Head of caudate nucleus (tissue), 42 donors: ENCODE measurements around the gene UGT1A4.
"Not testable (repeated sequence)": the region's sequence is repeated elsewhere in the genome, so short reads cannot be mapped to it uniquely, and the experiment has no call there.

ENCODE experiments used
- DNase-seq, 42 donors: peaks; one replicate each; pipeline versions ENCODE4 v3.0.0 to v3.0.0-alpha.2; 2020 to 2021; ENCODE audit warnings: mixed read lengths in 7 of 42
- intact Hi-C: fragments of 100-400 bp; cut with DNase I; formaldehyde crosslinking; loops from one replicate; pipeline ENCODE4 v1.15.0; 2022

UGT1A4 gene

GRCh38 chr2:233698740-233699139 lies 19.8 kb upstream of the UGT1A4 start:
- intact Hi-C loops = no loop called here
- no peak for DNase-seq

GRCh38 chr2:233699424-233700027 lies 19.0 kb upstream of the UGT1A4 start:
- intact Hi-C loops = no loop called here
- no peak for DNase-seq

- intact Hi-C loops = no loop called here
- DNase-seq = peak in 5 of 42 donors; percentile 4 to 14 (median 10)
These were observed 18.4 kb upstream of the UGT1A4 start for GRCh38 chr2:233700028-233700635.

- DNase-seq, intact Hi-C loops: not testable (repeated sequence)
These were observed 17.7 kb upstream of the UGT1A4 start for GRCh38 chr2:233700842-233701241.

GRCh38 chr2:233702238-233702637 lies 16.3 kb upstream of the UGT1A4 start:
- intact Hi-C loops = no loop called here

GRCh38 chr2:233705911-233706506 lies 12.5 kb upstream of the UGT1A4 start:
- no peak for DNase-seq

More at GRCh38 chr2:233702238-233702637, 16.3 kb upstream of the UGT1A4 start:
- DNase-seq = no peak

GRCh38 chr2:233706720-233707119 lies 11.8 kb upstream of the UGT1A4 start:
- intact Hi-C loops = no loop called here
- DNase-seq = no peak

More at GRCh38 chr2:233705911-233706506, 12.5 kb upstream of the UGT1A4 start:
- intact Hi-C loops = no loop called here

- intact Hi-C loops = no loop called here
- no peak for DNase-seq
These were observed 10.4 kb upstream of the UGT1A4 start for GRCh38 chr2:233707940-233708644.

- intact Hi-C loops = no loop called here
- DNase-seq = no peak
These were observed 9.6 kb upstream of the UGT1A4 start for GRCh38 chr2:233708942-233709341.

GRCh38 chr2:233711312-233712008 lies 7.1 kb upstream of the UGT1A4 start:
- intact Hi-C loops = loop anchor here (5.0 kb wide), 1 partner anchor 264 kb away; no protein-coding TSS in a partner anchor
- DNase-seq = peak; percentile 64 to 94 (median 84)

GRCh38 chr2:233712611-233713261 lies 5.8 kb upstream of the UGT1A4 start, which contains the start of gene UGT1A5:
TSS of gene UGT1A5 (plus strand) at chr2:233712907. CDS start at chr2:233712992, 85 bp downstream.
- DNase-seq = no peak
- intact Hi-C loops = loop anchor here (5.0 kb wide), 1 partner anchor 265 kb away; no protein-coding TSS in a partner anchor

- intact Hi-C loops = loop anchor here (5.0 kb wide), 1 partner anchor 266 kb away; no protein-coding TSS in a partner anchor
These were observed 5.3 kb upstream of the UGT1A4 start for GRCh38 chr2:233713262-233713615.

GRCh38 chr2:233714121-233714520 lies 4.4 kb upstream of the UGT1A4 start:
- intact Hi-C loops = loop anchor here (5.0 kb wide), 1 partner anchor 267 kb away; no protein-coding TSS in a partner anchor
- no peak for DNase-seq

More at GRCh38 chr2:233713262-233713615, 5.3 kb upstream of the UGT1A4 start:
- no peak for DNase-seq

GRCh38 chr2:233728723-233729301 lies 10.3 kb downstream of the UGT1A4 start, which contains the start of gene UGT1A3:
TSS of gene UGT1A3 (plus strand) at chr2:233729042. CDS start at chr2:233729127, 85 bp downstream.
- intact Hi-C loops = no loop called here
- no peak for DNase-seq

GRCh38 chr2:233736868-233737653 lies 18.5 kb downstream of the UGT1A4 start:
- DNase-seq = not testable (repeated sequence)

GRCh38 chr2:233740870-233741269 lies 22.3 kb downstream of the UGT1A4 start:
- no peak for DNase-seq
- intact Hi-C loops = no loop called here

More at GRCh38 chr2:233736868-233737653, 18.5 kb downstream of the UGT1A4 start:
- intact Hi-C loops = not testable (repeated sequence)
